Measurements from ENCODE around the gene LHFPL3.
"Not testable (repeated sequence)": the region's sequence is repeated elsewhere in the genome, so short reads cannot be mapped to it uniquely, and the experiment has no call there.

- not testable (repeated sequence) for TF ChIP-seq EZH2 (IDR thresholded peaks at IDR 0.05)
- TF ChIP-seq, protein P1, sequence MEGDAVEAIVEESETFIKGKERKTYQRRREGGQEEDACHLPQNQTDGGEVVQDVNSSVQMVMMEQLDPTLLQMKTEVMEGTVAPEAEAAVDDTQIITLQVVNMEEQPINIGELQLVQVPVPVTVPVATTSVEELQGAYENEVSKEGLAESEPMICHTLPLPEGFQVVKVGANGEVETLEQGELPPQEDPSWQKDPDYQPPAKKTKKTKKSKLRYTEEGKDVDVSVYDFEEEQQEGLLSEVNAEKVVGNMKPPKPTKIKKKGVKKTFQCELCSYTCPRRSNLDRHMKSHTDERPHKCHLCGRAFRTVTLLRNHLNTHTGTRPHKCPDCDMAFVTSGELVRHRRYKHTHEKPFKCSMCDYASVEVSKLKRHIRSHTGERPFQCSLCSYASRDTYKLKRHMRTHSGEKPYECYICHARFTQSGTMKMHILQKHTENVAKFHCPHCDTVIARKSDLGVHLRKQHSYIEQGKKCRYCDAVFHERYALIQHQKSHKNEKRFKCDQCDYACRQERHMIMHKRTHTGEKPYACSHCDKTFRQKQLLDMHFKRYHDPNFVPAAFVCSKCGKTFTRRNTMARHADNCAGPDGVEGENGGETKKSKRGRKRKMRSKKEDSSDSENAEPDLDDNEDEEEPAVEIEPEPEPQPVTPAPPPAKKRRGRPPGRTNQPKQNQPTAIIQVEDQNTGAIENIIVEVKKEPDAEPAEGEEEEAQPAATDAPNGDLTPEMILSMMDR (IDR thresholded peaks at IDR 0.05): not testable (repeated sequence)
Measured at GRCh38 chr7:104926189-104926588, 597.8 kb downstream of the LHFPL3 start.
